Omental fat pad (tissue), 4 donors: ENCODE measurements around the gene TIGD4. TPM values are rescaled to one million over a fixed set of nuclear protein-coding genes. Genes with fewer than 3 reads are reported as not detected.

Experiments
- ATAC-seq: fragments of 150-250 bp; one replicate; pipeline ENCODE4 v1.9.1; 2016; ENCODE audit warnings: mild to moderate bottlenecking, moderate library complexity; ENCODE audit not compliant: low FRiP score
- DNase-seq: peaks from one replicate; pipeline ENCODE4 v3.0.0-alpha.2; 2019; ENCODE audit warnings: low spot score
- CTCF ChIP-seq, 3 donors: fragments of 450-650 bp; IDR thresholded peaks; one replicate each; pipeline ENCODE4 v1.5.1; 2016 to 2017; ENCODE audit warnings: antibody characterized with exemption in 3 of 3, mild to moderate bottlenecking in 3 of 3, moderate library complexity in 2 of 3
- total RNA-seq, 4 donors: library from RNA; depleted of rRNA; stranded (reverse); fragments of >200 nt; gene quantifications; one replicate each; pipeline ENCODE4 v1.1.0, GENCODE V29; 2016

Gene TIGD4
- under 1 TPM in 1 of 4 donors, not detected in 3; 0.19 TPM for total RNA-seq

GRCh38 chr4:152779513-152780266, at the start of gene TIGD4, which contains the start of gene ARFIP1:
TSS of gene TIGD4 (minus strand) at chr4:152779730. CDS start at chr4:152771004, 8,726 bp downstream.
TSS of gene ARFIP1 (plus strand) at chr4:152779954. CDS start at chr4:152829634, 49,680 bp downstream.
- TF ChIP-seq CTCF (IDR thresholded peaks at IDR 0.05) = no peak
- peak; percentile 86 for DNase-seq
- ATAC-seq = peak; percentile 99

GRCh38 chr4:152828122-152828521, 48.6 kb upstream of the TIGD4 start:
- ATAC-seq (no peak), DNase-seq (no peak)
- no peak for TF ChIP-seq CTCF (IDR thresholded peaks at IDR 0.05)

GRCh38 chr4:152825336-152825735, 45.8 kb upstream of the TIGD4 start:
- DNase-seq (no peak), ATAC-seq (no peak)
- no peak for TF ChIP-seq CTCF (IDR thresholded peaks at IDR 0.05)

- no peak for TF ChIP-seq CTCF (IDR thresholded peaks at IDR 0.05)
- DNase-seq = no peak
- no peak for ATAC-seq
These were observed 45.0 kb upstream of the TIGD4 start for GRCh38 chr4:152824561-152824960.

- ATAC-seq (no peak), DNase-seq (no peak)
- no peak for TF ChIP-seq CTCF (IDR thresholded peaks at IDR 0.05)
These were observed 42.8 kb upstream of the TIGD4 start for GRCh38 chr4:152822323-152822722.

- no peak for DNase-seq
- TF ChIP-seq CTCF (IDR thresholded peaks at IDR 0.05) = no peak
- no peak for ATAC-seq
These were observed 40.5 kb upstream of the TIGD4 start for GRCh38 chr4:152820073-152820472.
